ENCODE measurements around the gene ANO8.
A peak's percentile ranks its signal among the peaks of the same experiment; 100 is the strongest.

Gene ANO8

DNA sequence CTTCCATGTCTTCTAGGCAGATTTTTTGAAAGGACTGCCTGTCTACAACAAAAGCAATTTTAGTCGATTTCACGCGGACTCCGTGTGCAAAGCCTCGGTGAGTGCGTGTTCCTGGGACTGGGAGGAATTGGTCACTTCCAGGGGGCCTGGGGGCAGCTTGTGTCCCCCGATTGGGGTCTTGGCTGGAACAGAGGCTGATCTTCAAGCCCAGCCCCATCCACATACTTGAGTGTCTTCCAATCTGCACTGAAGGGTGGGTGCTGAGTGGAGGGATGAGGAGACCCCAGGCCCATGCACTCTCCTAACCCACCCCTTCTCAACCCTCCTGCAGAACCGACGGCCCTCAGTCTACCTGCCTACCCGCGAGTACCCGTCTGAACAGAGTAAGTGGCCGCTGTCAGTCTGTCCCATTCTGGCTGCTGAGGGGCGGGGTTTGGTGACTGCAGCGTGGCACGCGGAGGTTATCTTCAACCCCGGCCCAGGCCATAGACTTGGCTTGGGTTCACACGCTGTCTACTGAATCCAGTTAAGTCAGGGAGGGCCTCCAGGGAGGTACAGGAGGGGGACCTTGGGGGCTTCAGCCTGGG lies 20.6 kb downstream of the ANO8 start:
- TF ChIP-seq, protein P1, sequence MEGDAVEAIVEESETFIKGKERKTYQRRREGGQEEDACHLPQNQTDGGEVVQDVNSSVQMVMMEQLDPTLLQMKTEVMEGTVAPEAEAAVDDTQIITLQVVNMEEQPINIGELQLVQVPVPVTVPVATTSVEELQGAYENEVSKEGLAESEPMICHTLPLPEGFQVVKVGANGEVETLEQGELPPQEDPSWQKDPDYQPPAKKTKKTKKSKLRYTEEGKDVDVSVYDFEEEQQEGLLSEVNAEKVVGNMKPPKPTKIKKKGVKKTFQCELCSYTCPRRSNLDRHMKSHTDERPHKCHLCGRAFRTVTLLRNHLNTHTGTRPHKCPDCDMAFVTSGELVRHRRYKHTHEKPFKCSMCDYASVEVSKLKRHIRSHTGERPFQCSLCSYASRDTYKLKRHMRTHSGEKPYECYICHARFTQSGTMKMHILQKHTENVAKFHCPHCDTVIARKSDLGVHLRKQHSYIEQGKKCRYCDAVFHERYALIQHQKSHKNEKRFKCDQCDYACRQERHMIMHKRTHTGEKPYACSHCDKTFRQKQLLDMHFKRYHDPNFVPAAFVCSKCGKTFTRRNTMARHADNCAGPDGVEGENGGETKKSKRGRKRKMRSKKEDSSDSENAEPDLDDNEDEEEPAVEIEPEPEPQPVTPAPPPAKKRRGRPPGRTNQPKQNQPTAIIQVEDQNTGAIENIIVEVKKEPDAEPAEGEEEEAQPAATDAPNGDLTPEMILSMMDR (IDR thresholded peaks at IDR 0.05; ENCODE audit: insufficient read depth, low read depth, low read length, missing control alignments) = no peak
- no peak for DNase-seq (ENCODE audit: low read depth)
- no peak overlapping the region for H3K4me3 ChIP-seq (ENCODE audit: low read length)

DNA sequence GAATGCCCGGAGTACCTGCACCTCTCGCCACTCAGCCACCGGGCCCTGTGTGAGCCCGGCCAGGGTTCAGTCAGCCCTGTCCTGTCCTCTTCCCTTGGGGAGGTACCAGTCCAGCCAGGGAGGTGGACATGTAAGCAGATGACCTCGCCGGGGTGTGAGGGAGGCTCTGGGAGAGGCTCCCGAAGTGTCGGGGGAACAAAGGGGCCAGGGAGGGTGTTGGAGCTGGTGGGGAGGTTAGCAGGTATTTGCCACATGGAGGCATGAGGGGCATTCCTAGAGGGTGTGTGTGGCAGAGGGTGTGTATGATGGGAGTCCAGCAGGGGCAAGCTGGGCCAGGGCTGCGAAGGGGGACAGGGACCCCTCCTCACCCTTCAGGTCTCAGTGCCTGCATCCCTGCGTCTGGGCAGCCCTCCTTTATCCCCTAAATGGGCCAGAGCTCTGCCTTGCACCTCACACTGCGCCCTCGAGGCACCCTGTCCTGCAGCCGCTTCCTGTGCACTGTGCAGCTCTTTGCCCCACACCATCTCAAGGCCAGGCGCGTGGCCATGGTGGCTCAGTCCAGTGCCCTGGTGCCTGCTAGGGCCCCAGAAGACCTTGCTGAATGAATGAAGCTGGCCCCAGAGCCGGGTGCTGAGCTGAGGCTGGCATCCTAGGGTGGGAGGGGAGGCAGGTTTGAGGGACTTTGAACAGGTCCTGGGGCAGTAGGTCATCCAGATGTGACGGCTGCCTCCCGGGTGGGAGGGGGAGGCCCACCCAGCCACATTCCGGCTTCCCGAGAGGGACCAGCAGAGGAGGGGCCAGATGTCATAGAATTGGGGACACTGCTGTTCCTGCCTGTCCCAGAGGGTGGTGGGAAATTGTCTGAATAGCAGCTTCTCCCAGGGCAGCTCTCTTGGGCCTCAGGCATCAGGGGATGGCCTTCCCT lies 22.2 kb downstream of the ANO8 start:
- H3K4me3 ChIP-seq (ENCODE audit: low read length) = no peak overlapping the region
- TF ChIP-seq, protein P1 (IDR thresholded peaks at IDR 0.05; ENCODE audit: insufficient read depth, low read depth, low read length, missing control alignments) = no peak

DNA sequence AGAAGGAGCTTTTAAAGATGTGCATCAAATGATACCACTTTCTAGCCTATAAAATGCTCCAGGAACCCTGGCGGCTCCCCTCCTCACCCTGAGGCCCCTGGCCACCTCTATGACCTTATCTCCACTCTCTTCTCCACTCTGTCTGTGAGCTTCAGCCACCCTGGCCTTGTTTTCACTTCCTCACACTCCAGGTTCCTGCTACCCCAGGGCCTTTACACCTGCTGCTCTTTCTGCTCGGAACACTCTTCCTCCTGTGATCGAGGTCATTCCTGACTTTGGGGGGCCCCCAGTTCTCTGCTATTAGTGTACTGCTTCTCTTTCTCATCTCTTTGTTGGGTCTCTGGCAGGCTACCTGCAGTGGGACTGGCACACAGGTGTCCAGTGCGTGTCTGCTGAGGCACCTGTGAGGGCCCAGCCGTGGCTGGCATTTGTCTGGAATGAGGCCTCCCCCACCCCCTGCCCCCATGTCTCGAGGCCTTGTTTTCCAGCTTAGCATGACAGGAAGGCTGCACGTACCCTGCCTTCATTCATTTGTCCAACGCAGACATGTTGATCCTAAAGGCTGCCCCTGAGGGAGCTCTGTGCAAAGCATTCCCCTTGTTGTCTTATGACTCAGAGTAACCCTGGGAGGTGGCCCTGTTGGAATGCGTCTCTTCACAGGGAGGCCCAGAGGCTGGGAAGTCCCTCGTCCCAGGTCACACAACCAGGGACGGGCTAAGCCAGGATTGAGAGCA lies 23.0 kb downstream of the ANO8 start:
- DNase-seq (ENCODE audit: low read depth) = peak; percentile 77
- TF ChIP-seq, protein P1 (IDR thresholded peaks at IDR 0.05; ENCODE audit: insufficient read depth, low read depth, low read length, missing control alignments) = no peak
- H3K4me3 ChIP-seq (ENCODE audit: low read length) = no peak overlapping the region

More for the DNA sequence above, 22.2 kb downstream of the ANO8 start:
- no peak for DNase-seq (ENCODE audit: low read depth)

DNA sequence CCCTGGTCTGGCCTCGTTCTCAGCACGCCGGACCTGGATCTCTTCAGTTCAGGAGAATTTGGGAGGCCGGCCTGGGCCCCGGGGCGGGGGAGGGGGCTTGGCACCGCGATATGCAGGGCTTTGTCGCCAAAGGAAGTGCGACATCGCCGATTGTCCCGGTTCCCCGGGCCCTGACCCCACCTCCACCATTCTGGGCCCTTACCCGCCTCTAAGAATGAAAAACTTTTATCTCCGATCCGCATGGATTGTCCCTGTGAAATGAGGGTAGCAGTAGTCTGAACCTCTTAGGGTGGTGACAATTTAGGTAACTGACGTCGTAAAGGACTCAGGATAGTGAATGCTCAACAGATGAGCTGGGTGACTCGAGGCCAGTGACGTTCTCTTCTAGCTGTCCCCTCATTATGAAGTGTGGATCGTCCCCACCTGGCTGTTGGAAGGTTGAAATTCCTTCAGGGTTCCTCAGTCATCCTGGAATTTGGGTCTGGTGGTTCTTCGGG lies 24.6 kb downstream of the ANO8 start:
- peak overlapping the region; percentile 82 for H3K4me3 ChIP-seq (ENCODE audit: low read length)
- TF ChIP-seq, protein P1 (IDR thresholded peaks at IDR 0.05; ENCODE audit: insufficient read depth, low read depth, low read length, missing control alignments) = no peak
- no peak for DNase-seq (ENCODE audit: low read depth)

DNA sequence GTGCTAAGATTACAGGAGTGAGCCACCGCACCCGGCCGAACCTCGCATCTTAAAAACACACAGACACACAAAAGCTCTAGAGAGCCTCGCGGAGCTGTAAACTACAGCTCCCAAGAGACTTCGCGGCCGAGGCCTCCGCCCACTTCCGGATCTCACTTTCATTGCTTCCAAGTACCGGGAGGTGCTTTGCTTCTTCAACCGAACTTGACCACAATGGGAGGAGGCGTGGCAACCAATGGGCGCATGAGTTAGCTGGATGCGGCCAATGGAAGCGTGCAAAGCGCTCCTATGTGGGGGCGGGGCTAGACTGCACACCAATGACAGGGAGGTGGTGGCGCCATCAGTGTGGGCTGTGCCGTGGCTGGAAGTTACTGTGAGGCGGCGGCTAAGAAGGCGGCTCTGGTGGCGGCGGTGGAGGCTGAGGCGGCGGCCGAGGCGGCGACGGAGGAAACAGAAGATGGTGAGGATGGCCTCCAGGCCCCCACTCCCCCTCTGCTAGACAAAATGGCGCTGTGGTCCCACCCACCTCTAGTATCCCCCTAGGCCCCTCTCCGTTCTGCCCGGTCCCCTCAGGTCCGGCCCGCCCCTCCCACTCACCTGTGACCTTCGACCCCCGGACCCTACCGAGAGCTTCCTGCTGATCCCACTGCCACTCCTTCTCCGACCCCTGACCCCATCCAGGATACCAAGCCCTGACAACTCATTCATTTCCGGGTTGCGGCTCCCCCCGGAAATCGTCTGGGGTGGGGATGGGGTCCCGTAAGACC lies 25.3 kb downstream of the ANO8 start, which contains the start of gene DDA1:
Gene DDA1 (plus strand): TSS at position 366 of the 767 bp plus-strand sequence. CDS start 92 bp downstream, at position 458.
- peak within 1 kb of the TSS; percentile 82 for H3K4me3 ChIP-seq (ENCODE audit: low read length)
- DNase-seq (ENCODE audit: low read depth) = peak; percentile 100
- TF ChIP-seq, protein P1 (IDR thresholded peaks at IDR 0.05; ENCODE audit: insufficient read depth, low read depth, low read length, missing control alignments) = no peak

DNA sequence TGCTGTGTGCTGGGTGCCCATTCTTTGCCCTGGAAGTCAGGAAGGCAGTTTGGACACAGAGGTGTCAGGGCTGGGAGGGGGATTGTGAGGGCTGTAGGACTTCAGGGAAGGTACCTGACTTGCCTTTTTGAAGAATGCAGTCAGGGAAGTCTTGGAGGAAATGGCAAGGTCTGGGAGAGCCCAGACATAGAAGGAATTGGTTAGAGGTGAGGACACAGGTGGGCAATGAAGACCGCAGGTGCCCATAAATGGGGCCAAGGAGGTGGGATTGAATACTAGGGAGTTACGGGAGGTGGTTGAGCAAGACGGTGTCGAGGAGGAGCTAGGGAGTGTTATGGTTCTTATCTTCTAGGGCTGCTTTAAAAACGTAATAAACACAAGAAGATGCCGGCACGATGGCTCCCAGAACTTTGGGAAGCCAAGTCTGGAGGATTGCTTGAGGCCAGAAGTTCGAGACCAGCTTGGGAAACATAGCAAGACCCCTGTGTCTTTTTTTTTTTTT lies 26.7 kb downstream of the ANO8 start:
- DNase-seq (ENCODE audit: low read depth) = no peak
- TF ChIP-seq, protein P1 (IDR thresholded peaks at IDR 0.05; ENCODE audit: insufficient read depth, low read depth, low read length, missing control alignments) = no peak
- H3K4me3 ChIP-seq (ENCODE audit: low read length) = no peak overlapping the region
